Head of caudate nucleus (tissue), 42 donors: ENCODE results near the gene SH3BP5L.
"Not testable (repeated sequence)": the region's sequence is repeated elsewhere in the genome, so short reads cannot be mapped to it uniquely, and the experiment has no call there.

Source experiments
- DNase-seq, 42 donors: peaks; one replicate each; pipeline versions ENCODE4 v3.0.0 to v3.0.0-alpha.2; 2020 to 2021; ENCODE audit warnings: mixed read lengths in 7 of 42
- intact Hi-C: fragments of 100-400 bp; cut with DNase I; formaldehyde crosslinking; loops from one replicate; pipeline ENCODE4 v1.15.0; 2022

Gene SH3BP5L

GRCh38 chr1:248816042-248816851, 9.5 kb downstream of the SH3BP5L start:
- DNase-seq: peak in 1 of 42 donors; percentile 1
- intact Hi-C loops: no loop called here

DNA sequence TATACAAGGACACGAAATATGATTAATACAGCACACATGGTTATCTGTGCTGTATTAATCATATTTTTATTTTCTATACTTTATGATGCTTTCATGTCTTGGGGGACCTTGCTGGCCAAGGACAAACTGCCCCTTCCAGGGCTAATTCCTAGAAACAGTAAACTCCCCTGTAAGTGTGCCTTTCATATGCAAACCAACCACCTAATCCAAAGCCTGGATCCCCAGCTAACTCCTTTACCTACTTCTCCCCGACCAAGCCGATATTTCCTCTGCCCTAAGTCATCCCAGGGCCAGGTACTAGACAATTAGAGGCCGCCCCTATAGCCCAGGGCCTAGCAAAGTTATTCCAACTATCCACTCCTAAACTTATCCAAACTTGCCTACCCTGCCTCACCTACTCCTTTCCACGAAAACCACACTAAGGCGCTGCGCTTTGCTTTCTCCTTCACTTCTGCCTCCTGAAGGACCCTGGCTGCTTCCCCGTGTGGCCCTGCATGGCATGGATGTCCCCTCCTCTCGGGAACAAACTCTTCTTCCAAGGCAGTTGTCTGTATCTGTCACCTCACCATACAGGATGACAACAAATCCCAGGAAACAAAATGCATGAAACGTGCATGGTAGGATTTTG, 10.2 kb downstream of the SH3BP5L start:
- DNase-seq: peak in 1 of 42 donors; percentile 18
- intact Hi-C loops: no loop called here

DNA sequence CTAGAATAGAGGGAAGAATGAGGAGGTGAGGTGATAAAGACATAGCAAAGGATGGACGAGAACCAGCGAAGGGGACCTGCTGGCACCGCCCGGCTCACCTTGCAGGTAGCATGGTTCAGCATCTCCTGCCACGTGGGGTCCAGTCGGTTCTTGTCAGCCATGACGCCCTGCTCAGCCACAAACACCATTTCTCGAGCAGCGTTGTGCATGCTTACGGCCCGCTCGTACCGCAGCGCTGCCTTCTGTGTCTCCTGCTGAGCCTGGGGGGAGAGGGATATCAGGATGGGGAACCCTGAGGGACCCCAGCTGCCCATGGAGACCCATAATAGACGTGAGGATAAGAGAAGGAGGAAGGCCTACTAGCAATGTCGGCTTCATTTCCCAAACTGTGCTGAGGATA, 11.4 kb downstream of the SH3BP5L start:
- intact Hi-C loops: no loop called here
- DNase-seq: peak in 1 of 42 donors; percentile 32

GRCh38 chr1:248813546-248813945, 12.2 kb downstream of the SH3BP5L start:
- peak in 1 of 42 donors; percentile 35 for DNase-seq

GRCh38 chr1:248812736-248813425, 12.8 kb downstream of the SH3BP5L start:
- intact Hi-C loops: no loop called here

More at GRCh38 chr1:248813546-248813945, 12.2 kb downstream of the SH3BP5L start:
- intact Hi-C loops: no loop called here

DNA sequence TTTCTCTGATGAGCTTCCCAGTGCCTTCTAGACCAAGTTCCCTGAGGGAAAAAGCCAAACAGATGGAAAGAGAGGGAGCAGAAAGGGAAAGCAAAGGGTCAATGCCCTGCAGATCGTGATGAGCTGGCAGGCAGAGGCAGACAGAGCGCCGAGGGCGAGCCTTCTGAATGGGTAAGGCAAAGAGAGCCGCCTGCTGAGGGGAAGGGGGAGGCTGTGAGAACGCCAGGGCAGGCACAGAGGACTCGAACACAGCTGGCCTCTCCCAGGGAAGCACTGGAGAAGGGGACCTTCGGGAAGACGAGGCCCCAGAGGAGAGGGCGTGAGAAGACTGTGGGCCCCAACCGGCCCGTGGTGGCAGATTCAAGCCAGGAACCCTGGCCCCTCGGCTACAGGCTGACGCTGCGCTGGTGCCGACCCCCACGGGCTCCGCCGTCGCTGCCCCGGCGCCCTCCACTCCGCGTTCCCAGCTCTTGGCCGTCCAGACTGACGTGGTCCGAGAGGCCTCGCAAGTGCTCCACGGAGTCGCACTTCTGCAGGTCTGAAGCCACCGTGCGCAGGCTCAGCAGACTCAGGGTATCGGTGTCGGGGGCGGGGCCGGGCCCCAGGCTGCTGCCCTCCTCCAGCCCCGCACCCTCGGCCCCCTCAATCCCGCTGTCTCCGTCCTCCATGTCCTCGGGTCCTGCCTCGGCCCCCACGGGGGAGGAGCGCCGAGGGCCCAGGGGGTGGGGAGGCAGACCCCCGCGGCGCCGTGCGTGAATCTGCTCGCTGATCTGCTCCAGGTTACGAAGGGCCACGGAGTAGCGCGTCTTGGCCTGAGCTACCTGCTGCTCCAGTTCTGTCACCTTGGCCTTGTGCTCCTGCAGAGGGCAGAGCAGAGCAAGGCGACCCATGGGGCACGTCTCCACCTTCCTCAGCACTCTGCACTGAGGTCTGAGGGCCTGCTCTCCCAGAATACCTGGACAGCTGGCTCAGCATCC, 13.9 kb downstream of the SH3BP5L start:
- intact Hi-C loops: no loop called here
- peak in 1 of 42 donors; percentile 40 for DNase-seq

More at GRCh38 chr1:248812736-248813425, 12.8 kb downstream of the SH3BP5L start:
- peak in 1 of 42 donors; percentile 35 for DNase-seq

DNA sequence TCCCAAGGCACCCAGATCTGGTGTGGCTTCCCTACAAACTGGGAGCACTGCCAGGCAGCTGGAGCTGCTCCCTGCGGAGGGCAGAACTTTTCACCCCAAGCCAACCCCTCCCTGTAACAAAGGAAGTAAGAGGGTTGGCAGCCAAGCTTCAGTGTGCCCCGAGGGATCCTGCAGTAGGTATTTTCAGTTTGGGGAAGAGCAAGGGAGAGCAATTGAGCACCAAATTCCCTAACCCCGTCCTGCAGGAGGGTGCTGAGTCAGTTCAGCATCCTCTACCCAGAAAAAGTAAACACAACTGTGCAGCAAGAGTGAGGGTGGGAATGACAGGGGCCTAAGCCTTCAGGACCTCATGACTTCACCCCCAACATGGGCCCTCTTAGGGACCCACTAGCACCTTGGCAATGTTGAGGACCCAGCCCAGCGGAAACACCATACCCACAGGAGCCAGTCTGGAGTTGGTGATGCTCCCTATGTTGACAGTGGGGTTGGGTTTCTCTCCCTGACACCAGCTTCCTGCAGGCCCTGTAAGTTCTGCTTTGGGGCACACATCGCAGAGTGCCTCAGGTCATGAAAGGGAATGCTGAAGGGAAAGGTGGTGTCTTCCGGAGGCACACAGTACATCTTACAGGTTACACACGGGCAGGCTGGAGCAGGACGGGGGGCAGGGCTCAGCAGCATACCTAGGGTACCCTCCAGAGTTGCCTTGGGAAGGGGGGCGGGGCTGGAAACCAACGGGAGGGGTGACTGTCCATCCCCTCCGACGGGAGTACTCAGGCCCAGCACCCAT, 14.8 kb downstream of the SH3BP5L start:
- intact Hi-C loops: no loop called here
- DNase-seq: peak in 8 of 42 donors; percentile 19 to 52 (median 40)

DNA sequence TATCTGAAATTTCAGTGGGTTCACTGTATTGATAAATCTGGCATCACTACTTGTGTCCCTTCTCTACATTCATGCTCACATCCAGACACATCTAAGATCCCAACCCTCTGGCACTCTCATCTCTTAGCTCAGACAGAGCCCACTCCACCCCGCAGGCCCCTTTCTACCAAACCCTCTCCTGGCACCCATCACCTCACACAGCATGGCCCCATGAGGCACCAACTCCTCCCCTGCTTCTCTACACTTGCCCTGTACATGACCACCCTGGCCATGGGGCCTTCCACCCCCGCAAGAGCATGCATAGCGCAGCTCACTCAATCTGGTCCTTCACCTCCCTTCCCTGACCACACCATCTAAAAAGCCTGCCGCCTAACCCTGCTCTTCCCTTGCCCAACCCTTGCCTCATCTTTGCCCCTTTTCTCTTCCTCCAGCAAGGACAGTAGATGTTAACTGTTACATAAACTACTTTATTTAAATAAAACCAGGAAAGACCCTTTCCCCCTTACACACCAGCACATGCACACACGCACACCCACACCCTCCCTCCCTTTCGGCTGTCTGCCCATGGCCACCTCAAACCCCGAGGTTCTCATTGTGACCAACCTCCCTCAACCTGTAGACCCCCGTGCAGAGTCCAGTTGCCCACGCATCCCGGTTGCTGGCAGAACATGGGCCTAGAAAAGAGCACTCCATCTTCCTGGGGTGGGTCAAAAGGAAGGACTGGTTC, 15.6 kb downstream of the SH3BP5L start:
- intact Hi-C loops: loop anchor here (5.0 kb wide), 1 partner anchor 188 kb away; no protein-coding TSS in a partner anchor
- DNase-seq: peak in 1 of 42 donors; percentile 37

DNA sequence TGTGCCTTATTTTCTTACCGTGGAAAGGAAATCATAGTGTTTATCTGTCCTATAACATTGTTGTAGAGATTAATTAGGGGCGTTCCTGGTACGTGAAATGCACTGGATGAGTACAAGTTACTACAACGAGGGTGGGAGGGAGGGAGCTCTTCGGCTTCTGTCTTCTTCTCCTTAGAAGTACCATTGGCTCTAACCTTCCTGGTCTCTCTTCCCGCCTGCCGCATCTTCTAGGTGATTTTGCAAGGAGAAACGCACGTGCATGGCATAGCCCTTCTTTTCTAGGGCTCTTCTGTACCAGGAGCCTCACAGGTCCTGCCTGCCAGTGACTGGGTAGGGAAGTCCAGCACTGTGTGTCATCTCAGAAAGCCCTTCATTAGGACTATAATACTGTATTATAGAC, 16.8 kb downstream of the SH3BP5L start:
- intact Hi-C loops: loop anchor here (5.0 kb wide), 1 partner anchor 187 kb away; no protein-coding TSS in a partner anchor
- DNase-seq: peak in 1 of 42 donors; percentile 18

DNA sequence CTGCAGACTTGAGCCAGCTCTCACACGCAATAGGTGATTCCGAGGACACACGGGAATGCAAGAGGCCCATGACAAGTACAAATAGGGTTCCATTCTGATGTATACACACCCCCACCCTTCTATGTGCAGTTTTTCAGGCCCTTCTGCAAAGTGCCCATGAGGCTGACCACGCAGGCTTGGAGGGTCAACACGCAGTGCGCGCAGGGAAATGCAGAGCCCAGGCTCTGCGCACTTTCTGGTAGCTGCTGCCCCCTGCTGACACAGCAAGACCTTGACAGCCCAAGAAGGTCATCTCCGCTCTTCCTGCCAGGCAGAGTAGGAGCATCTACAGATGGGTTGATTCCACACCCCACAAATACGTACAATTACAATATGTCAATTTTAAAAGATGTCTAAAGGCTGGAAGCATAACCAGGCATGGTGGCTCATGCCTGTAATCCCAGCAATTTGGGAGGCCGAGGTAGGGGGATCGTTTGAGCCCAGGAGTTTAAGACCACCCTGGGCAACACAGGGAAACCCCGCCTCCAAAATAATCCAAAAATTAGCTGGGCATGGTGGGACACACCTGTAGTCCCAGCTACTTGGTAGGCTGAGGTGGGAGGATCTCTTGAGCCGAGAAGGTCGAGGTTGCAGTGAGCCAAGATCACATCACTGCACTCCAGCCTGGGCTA, 18.5 kb downstream of the SH3BP5L start:
- peak; percentile 57 to 88 (median 75) for DNase-seq
- intact Hi-C loops: loop anchor here (5.0 kb wide), 1 partner anchor 185 kb away; no protein-coding TSS in a partner anchor

DNA sequence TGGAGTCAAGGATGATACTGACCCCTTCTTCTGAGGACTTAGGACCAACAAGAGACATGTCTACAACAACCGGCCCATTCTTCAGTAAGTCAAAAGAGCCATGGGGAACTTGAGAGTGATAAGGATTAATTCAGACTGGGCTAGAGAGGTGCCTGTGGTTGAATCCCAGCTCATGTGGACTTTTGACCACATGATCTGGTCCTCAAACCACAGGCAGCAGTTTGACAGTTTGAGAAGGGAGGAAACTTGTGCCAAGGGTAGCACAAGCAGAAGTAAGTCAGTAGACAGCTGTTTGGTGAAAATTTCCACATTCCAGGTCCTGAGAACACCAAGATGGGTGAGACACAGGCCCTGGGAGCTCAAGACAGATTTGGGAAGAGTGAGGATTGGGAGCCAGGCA, 19.8 kb downstream of the SH3BP5L start:
- intact Hi-C loops: loop anchor here (5.0 kb wide), 1 partner anchor 184 kb away; no protein-coding TSS in a partner anchor
- peak in 1 of 42 donors; percentile 41 for DNase-seq

DNA sequence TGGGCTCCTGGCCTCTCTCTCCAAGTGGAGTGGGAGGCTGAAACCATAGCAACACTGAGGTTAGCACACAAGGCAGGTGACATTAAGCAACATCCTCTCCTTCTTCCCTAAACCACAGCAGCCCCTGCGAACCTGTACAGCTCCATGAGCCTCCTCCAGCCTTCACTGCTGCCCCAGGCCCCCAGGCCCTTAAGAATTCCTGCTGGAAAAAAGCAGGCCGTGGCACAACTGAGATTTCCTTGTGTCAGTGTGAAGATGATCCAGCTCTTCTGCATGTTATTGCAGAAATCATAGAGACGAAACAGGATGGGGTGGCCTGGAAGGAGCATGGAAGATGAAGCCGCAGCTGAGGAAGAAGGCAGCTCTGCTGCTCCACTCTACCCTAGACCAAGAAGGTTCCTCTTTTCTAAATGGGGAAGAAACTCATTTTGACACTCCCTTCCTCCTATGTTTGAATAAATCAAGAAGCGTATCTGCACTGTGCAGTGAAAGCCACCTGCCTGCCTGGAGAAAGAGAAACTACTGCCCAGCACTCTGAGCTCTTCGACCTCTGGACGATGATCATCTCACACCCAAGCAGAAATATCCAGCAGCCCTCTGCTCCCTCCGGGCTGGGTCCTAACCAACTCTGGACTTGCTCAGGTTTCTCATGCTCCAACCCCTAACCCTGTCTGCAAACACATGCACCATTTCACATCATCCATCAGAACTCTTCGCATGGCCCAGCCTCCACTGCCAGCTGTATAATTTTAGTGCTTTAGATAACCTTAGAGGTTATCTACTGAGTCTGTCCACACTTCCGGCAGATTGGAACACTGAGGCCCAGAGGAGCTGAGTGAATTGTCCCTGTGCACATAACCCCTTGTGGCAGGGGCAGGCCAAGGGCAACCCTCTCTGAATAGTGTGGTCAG, 20.7 kb downstream of the SH3BP5L start:
- intact Hi-C loops: loop anchor here (5.0 kb wide), 1 partner anchor 183 kb away; no protein-coding TSS in a partner anchor
- peak in 1 of 42 donors; percentile 42 for DNase-seq

DNA sequence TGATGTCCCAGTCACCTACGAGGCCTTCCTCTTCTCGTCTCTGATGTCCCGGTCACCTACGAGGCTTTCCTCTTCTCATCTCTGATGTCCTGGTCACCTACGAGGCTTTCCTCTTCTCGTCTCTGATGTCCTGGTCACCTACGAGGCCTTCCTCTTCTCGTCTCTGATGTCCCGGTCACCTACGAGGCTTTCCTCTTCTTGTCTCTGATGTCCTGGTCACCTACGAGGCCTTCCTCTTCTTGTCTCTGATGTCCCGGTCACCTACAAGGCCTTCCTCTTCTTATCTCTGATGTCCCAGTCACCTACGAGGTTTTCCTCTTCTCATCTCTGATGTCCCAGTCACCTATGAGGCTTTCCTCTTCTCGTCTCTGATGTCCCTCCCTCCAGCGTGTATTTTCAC, 22.2 kb downstream of the SH3BP5L start:
- DNase-seq: peak in 1 of 42 donors; percentile 18
- intact Hi-C loops: not testable (repeated sequence)

GRCh38 chr1:248802454-248802853, 23.3 kb downstream of the SH3BP5L start:
- DNase-seq: no peak
- intact Hi-C loops: no loop called here

- intact Hi-C loops: no loop called here
Observed at GRCh38 chr1:248800459-248800858, 25.3 kb downstream of the SH3BP5L start.

More at GRCh38 chr1:248800459-248800858, 25.3 kb downstream of the SH3BP5L start:
- DNase-seq: no peak
